Measurements from ENCODE around the gene GOLGA1.

DNA sequence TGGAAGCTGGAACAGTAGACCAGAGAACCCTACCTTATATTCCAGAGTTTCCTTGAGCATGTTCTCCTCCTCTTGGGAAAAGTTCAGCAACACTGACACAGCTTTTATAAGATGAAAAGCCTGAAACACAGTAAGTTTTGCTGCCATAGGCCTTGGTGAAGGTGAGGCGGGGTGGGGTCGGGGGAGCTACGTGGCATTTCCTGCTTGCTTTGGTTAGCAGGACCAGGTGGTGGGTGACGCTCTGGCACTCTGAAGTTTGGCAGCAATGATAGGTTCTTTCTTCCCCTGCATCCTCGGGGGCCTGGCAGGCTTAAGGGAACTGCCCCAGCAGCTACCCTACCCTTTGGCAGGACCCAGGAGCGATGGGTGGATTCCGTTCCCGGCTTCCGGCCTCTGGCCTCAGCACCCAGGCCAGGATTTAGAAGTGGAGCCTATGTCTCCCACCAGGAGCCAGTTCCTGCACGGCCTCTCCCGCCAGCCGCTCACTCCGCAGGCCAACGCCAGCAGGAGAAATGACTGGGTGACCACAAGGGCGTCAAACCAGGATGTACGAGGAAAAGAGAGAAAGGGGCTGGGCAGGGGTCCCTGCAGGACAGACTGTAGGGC lies 59.6 kb downstream of the GOLGA1 start:
- TF ChIP-seq, protein P1, sequence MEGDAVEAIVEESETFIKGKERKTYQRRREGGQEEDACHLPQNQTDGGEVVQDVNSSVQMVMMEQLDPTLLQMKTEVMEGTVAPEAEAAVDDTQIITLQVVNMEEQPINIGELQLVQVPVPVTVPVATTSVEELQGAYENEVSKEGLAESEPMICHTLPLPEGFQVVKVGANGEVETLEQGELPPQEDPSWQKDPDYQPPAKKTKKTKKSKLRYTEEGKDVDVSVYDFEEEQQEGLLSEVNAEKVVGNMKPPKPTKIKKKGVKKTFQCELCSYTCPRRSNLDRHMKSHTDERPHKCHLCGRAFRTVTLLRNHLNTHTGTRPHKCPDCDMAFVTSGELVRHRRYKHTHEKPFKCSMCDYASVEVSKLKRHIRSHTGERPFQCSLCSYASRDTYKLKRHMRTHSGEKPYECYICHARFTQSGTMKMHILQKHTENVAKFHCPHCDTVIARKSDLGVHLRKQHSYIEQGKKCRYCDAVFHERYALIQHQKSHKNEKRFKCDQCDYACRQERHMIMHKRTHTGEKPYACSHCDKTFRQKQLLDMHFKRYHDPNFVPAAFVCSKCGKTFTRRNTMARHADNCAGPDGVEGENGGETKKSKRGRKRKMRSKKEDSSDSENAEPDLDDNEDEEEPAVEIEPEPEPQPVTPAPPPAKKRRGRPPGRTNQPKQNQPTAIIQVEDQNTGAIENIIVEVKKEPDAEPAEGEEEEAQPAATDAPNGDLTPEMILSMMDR (IDR thresholded peaks at IDR 0.05): no peak
- no peak for TF ChIP-seq POLR2AphosphoS5 (IDR thresholded peaks at IDR 0.05)

All from upper lobe of left lung (tissue), 4 donors.